HT1080 (cell line): Measurements from ENCODE around the gene FAXC. TPM values are rescaled to one million over a fixed set of nuclear protein-coding genes. Genes with fewer than 3 reads are reported as not detected.
"Not testable (repeated sequence)": the region's sequence is repeated elsewhere in the genome, so short reads cannot be mapped to it uniquely, and the experiment has no call there.

Source experiments
- DNase-seq: peaks from one replicate; pipeline ENCODE4 v3.0.0-alpha.2; 2015; ENCODE audit warnings: low read depth
- total RNA-seq: library from RNA; depleted of rRNA; stranded (reverse); fragments of >200 nt; shearing (Covaris generic); gene quantifications from 2 replicates; pipeline ENCODE4 v1.2.3, GENCODE V29; 2014

FAXC gene
- total RNA-seq, 1 experiment from 2014 or later = 5.9 TPM

DNA sequence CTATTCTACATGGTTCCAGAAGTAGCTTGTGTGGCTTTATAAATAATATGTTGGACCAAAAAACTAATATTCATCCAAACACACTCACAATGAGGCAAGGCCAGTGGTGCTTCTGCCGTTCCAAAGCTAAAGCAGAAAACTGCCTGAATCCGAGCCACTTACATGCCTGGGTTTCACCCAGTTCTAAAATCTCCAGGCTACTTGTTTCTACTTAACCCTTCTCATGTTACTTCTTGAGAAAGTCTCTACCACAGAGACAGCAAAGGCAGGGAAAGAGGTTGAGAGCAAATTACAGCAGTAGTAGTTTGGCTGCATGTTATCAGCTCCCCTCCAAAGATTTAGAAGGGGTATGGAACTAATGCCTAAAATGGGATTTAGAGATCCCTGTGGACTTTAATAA lies 62.0 kb downstream of the FAXC start:
- no peak for DNase-seq

DNA sequence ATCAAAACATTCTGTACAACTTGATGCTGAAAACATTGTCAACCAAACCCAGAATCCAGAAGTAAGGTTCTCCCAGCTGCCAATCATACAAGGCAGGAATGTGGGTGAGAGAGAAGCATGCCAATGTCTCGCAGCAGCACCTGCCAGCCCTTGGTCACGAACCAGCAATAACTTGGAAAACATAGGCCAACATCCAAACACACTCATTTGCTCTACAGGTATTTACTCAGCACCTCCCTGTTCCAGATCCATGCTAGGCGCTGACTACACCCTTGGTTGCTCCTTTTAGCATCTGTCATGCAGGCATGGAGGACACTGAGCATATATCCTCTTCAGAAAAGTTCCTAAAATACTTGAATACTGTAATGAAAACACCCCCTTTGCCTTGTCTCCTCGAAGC lies 63.6 kb downstream of the FAXC start:
- DNase-seq = no peak

DNA sequence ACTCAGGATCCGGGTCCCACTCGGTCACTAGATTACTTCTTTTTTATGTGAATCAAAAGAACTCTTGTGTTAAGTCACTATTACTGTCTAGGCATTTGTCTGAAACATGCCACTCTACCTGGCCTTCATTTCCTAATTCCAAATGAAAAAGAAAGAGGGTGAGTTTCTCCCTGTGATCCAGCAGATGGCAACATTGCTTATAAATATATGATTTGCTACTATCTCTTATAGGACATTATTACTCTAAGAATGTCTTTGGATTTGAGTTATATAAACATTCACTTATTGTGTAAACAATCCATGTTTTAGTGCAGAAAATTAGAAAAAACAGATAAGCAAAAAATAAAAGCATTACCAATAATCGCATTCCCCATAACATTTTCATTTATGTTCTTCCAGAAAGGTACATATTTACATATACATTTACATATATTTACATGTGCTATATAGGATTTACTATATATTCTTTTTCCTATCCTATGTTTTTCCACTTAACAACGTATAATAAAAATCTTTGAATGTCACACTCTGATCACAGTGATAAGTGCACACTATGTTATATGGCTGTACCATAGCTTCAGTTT lies 66.9 kb downstream of the FAXC start:
- DNase-seq = peak; percentile 25

DNA sequence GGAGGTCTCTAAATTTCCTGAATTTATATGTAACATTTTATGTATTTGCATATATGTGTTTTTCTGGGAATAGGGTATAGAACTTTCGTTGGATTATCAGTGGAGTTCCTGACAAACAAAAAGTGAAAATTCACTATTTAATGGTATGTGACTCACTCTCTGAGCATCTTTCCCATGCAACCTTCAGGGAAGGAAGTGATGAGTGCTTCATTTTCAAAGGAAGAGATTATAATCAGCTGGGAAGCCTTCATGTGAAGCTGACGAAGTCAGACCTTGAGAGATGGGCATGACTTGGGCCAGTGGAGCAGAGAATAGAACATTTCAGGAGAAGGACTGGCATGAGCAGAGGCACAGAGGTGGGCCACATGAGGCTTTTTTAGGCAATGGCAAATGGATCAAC lies 72.7 kb downstream of the FAXC start:
- DNase-seq = peak; percentile 75

DNA sequence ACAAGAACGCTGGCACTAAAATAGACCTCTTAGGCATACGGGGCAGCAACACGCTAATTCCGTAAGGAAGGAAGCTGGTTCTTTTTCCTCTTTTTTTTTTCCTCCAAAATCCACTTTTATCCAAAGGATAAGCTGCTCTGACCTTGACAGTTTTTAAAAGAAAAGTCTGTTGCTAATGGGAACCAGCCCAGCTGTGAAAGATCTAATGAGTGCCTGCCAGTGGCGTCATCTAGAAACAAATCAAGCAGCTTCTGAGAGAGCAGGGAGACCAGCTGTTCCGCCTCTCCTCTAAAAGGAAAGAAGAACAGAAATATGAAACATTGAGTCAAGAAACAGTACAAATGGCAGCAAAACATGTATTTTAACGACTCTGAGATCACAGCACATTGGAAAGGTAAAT lies 78.6 kb downstream of the FAXC start:
- DNase-seq = no peak

DNA sequence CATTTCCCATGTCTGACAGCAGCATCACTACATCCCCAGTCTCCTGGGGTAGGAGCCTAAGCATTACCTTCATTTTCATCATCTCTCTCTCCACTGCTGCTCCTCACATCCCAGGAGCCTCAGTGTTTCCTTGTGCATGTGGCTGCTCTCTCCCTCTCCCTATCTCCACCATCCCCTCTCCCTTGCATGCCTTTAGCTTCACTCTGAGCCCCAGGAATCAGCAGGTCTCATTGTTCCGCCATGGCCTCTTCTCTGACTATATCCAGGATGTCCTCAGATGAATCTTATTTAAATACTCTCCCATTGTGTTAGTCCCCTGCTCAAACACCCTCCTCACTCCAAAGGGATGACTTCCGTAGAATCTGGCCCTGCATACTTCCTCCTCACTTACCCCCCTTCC lies 79.4 kb downstream of the FAXC start:
- DNase-seq = no peak

DNA sequence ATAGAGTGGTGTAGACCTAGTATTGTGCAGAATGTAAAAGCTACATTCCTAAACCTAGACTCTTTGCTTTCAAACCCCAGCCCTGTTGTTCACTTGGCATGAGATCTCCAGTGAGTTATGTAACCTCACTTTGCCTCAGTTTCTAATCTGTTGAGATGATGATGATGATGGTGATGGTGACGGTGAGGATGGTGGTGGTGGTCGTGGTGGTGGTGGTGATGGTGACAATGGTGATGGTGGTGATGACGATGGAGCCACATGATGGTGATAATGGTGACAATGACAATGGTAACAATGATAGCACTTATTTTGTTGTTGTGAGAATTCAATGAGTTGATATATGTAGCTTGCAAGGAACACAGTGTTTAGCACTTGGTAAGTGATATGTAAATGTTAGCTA lies 80.3 kb downstream of the FAXC start:
- DNase-seq = no peak

DNA sequence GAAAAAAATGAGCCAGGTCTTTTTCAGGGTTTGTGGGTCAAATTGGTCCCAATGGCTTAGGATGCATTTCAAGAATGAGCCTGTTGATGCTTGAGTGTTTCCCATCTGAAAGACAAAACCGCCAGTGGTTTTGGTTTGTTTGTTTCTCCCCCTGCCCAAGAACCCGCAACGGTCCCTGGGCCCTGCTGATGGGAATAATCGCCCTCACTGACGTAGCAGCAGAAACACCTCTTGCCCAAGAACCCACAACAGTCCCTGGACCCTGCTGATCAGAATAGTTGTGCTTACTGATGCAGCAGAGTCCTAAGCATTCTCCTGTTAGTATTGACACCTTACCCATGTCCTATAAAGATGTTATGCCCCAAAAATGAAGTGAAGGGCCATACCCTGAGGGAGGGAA lies 82.5 kb downstream of the FAXC start:
- not testable (repeated sequence) for DNase-seq

DNA sequence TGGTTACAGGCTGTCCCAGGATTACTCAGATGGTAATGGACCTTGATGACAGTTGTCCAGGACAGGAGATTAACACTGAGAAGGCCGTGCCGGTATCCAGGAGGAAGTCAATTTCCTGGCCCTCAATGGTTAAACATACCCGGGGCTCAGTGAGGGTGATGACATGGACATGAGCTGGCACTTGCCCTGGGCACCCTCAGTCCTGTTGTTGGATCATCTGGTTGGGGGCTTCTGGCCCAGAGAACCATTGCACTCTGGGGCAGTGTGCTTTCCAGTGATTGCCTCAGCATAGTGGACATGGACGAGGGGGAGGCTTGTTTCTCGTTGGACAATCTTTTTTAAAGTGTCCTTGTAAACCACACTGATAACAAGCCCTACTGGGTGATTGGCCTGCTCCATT lies 84.0 kb downstream of the FAXC start:
- not testable (repeated sequence) for DNase-seq

DNA sequence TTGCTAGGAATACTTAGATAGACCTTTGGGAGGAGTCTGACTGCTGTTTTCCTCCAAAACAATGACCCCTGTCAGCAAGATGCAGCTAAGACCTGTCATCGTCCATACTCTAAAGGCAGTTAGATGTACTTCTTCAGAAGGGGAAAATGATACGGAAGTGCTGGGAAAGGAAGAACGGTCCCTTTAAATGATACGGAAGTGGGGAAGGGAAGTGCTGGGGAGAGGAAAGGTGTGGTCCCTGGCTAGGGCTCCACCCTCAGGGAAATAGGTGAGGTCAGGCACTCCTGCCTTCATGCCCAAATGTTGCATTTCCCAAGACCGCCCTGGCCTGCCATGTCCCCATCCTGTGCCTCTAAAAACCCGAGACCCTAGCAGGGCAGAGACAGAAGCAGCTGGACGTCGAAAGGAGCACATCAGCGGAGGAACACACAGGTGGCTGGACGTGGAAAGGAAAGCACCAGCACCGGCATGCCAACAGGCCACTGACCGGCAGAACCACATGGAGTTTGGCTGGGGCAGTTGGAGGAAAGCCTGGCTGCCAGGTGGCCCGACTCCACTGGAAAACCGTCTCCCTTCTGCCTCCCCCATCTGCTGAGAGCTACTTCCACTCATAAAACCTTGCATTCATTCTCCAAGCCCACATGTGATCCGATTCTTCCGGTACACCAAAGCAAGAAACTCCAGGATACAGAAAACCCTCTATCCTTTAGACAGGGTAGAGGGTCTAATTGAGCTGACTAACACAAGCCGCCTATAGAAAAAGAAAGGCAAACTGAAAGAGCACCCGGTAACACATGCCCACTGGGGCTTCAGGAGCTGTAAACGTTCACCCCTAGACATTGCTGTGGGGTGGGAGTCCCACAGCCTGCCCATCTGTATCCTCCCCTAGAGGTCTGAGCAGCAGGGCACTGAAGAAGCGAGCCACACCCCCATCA lies 94.6 kb downstream of the FAXC start:
- no peak for DNase-seq

DNA sequence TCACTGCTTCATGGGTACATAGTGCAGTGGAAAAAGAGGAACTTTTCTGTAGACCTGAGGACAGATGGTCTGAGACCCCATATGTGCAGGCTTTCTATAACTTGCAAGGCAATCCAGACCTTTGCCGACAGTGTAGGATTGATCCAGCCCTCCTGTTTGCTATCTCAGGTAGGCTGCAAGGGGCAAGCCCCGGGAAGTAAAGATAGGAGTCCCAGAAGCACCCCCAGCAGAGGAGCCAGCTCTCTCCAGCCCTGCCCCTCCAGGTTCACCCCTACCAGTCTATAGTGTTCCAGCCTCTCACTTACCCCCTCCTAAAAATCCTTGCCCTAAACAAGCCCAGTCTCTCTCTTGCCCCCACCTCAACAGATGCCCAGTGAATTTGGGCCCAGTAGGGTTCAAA lies 96.2 kb downstream of the FAXC start:
- DNase-seq = no peak

DNA sequence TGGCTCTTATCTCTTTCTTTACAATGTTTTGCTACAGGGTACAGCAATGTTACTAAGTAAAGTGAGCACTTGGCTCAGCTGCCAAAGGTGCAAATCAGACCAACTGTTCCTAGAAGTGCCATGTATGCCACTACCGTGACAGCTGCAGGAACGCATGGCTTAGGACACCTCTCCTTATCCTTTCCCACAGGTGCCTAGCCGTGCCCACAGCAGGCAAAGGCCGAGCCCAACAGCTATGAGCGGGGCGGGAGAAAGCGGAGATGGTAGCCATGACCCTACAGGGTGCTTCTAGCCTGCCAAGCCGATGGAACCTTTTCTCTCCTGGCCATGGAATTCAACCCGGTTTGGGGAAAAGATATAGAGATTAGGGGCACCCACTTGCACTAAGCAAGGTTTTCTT lies 97.1 kb downstream of the FAXC start:
- DNase-seq = no peak

DNA sequence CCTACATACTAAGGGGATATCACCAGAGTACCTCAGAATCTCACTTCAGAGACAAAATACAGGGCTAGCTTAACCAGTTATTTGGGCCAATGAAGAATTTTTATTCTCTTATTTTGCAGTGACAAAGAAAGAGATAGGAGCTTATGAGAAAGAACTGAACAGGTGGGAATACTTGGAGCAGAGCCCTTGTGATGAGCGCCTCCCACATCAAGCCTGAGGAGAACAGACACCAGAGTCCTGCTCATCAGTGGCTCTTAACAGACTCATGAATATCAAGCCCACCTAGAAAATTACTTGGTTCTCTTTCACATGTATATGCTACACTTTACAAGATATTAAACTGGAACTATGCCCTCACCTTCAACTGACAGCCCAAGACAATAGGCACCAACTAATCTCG lies 99.0 kb downstream of the FAXC start:
- no peak for DNase-seq

DNA sequence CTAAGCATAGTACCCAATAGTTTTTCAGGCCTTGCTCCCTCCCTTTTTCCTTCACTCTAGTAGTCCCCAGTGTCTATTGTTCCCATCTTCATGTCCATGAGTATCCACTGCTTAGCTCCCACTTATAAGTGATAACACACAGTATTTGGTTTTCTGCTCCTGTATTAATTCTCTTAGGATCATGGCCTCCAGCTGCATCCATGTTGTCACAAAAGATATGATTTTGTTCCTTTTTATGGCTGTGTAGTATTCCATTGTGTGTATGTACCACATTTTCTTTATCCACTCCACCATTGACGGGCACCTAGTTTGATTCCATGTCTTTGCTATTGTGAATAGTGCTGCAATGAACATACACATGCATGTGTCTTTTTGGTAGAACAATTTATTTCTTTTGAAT lies 102.9 kb downstream of the FAXC start:
- no peak for DNase-seq

DNA sequence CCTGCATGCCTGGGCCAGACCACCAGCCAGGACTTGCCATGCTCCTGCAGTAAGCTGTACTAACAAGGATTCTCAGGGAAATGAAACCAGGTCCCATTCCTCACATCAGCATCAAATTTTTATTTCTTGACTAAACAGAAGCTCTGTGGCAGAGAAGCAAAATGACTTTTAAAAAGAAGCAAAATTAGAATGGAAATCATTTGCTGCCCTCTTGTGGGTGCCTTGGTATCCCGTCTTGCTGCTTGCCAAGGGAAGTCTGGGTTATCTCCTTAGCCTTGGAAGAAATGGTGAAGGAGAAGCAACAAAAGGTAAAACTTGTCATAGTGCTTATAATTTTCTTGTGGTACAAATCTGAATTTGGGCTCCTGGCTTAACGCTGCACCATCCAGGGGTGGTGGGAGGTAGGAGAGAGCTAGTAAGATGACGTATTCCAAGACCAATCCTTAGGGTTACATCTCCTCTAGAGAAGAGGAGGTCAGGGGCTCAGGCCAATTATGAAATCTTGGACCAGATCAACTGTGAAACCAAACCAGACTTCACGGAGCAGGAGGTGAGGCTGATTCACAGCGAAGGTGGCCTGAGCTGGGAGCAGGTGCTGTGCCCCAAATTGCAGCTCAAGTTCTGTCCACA lies 107.5 kb downstream of the FAXC start:
- DNase-seq = peak; percentile 39

DNA sequence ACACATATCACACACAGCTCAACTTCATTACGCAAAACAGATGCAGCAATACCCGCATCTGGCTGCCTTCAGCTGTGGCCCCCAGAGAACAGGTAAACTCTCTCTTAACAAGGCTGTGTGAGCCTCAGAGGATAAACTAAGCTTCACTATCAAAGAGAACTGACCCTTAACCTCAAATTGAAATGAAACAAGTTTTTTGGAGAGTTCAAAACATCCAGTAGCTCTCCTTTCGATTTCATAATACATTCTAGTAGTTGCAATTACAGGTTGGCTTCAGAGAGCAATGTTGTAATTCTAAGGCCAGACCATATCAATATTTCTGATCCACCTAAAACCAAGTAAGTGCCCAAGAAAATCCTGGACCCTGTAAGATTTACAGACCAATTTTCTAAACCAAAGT lies 113.5 kb downstream of the FAXC start:
- DNase-seq = no peak

DNA sequence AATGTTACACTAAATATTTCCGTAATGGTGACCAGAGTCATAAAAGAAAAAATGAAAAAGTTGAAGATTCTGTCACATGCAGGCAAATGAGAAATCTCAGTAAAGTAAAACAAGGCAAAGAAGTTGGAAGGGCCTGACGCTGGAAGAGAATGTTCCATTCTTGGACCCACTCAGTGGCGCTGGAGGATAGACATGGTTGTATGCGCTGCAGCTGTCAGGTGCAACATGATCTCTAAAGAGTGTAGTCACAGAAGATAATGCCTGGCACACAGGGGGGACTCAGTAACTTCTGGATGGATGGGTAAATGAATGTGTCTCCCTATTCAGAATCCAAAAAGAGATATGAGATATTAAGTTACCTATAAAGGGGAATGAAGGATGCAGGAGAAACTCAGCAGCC lies 116.3 kb downstream of the FAXC start:
- DNase-seq = no peak

DNA sequence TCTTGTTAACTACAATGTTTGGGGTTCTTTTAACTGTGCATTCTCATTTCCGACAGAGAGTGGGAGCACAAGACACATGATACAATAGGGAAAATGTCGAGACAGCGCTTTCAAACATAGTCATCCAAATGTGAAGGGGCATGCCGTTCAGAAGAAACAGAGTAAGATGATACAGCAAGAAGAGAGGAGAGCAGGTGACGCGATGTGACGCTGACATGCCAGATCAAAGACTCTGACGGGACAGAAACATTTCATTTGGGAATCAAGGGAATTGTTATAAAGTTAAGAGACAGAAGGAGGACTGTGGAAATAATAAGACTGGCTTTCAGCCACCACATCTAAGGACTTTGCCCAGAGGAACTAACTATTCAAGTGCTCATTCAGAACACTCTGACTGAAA lies 117.4 kb downstream of the FAXC start:
- DNase-seq = no peak

DNA sequence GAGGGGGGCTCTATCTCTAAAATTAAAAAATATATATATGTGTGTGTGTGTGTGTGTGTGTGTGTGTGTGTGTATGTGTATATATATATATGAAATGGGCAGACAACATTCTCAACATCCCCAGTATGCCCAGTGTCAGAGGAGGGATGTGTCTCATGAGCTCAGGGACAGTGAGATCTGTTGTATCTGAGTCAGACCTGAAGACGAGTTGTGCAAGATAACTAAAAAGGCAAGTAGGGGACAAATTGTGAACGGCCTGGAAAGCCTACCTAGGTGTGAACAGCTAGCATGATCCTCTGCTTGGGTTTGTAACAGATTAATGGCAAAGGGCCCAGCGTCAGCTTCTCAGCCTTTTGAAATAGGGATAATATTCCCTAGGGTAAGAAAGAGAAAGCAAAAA lies 124.3 kb downstream of the FAXC start:
- no peak for DNase-seq
